IPS-18a (cell line): ENCODE results near the gene ZDHHC14.

Source experiments
- H3K27ac ChIP-seq: one replicate; pipeline ENCODE4 v1.5.1; 2013; ENCODE audit warnings: low read length
- H3K27me3 ChIP-seq: one replicate; pipeline ENCODE4 v1.6.1; 2013; ENCODE audit warnings: mild to moderate bottlenecking, low read length; ENCODE audit not compliant: control insufficient read depth, insufficient read depth
- H3K36me3 ChIP-seq: one replicate; pipeline ENCODE4 v1.6.1; 2013; ENCODE audit warnings: low read depth, low read length; ENCODE audit not compliant: control insufficient read depth
- H3K4me1 ChIP-seq: one replicate; pipeline ENCODE4 v1.6.1; 2013; ENCODE audit warnings: low read depth, low read length; ENCODE audit not compliant: control insufficient read depth
- H3K4me3 ChIP-seq: one replicate; pipeline ENCODE4 v1.5.1; 2013; ENCODE audit warnings: low read length
- H3K9ac ChIP-seq: one replicate; pipeline ENCODE4 v1.6.1; 2013; ENCODE audit warnings: mild to moderate bottlenecking, low read length, moderate library complexity
- H3K9me3 ChIP-seq: one replicate; pipeline ENCODE4 v1.6.1; 2013; ENCODE audit warnings: low read depth, low read length; ENCODE audit not compliant: control insufficient read depth

ZDHHC14 gene

DNA sequence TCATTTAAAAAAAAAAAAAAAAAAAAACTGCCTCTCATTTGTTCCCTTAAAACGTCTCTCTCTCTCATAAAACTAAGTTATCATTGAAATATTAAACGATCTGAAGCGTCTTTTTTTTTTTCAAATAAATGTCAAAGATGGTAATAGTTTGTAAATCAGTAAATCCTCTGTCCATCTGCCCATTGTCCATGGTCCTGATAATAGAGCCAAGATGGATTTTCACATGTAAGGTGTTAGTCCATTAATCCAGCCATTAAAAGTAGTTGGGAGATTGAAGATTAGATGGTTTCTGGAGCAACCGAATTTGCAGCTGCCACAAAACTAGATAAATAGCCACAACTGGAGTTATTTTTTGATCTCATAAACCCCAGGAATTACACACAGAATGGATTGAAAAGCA lies 296.2 kb downstream of the ZDHHC14 start:
- Histone ChIP-seq H3K9me3 (no peaks in the 10 kb centered on the region), H3K4me1 (no peaks in the 10 kb centered on the region), H3K9ac (no peak overlapping the region), H3K4me3 (no peak overlapping the region), H3K27ac (no peak overlapping the region), H3K27me3 (no peaks in the 10 kb centered on the region), H3K36me3 (no peaks in the 10 kb centered on the region)

DNA sequence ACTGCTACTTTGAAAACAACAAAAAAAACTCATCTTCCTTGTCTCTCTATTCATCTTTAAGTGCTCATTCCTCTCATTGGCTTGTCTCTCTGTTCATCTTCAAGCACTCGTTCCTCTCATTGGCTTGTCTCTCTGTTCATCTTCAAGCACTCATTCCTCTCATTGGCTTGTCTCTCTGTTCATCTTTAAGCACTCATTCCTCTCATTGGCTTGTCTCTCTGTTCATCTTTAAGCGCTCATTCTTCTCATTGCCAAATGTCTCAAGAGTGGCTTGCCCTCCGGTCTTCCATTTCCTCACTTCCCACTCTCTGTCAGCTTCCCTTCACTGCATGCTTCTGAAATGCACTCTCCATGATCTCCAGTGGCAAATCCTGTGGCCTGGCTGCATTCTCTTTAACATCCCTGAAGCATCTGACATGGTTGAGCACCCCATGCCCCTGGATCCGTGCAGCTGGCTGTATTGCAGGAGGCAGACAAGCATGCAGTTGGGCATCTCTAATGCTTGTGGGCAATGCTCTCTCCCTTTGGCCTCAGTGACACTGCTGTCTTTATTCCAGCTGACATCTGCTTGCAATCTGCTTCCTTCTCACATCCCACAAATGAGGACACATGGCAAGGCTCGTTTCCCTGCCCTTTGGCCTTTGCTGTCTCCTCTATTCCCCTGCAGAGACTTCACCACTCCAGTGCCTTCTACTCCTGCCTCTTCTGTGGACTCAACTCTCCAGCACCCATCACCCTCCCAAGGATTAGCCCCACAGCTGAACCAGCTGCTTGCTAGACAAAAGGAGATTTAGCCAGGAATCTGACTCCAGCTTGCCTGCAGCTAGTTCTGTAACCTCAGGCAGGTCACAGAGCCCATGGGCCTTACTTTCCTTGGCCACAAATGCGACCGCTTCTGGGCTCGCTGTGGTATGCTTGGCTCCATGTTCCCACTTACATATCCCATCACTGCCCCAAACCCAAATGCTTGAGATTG lies 298.9 kb downstream of the ZDHHC14 start:
- Histone ChIP-seq H3K36me3 (no peaks in the 10 kb centered on the region), H3K9me3 (no peaks in the 10 kb centered on the region), H3K9ac (no peak overlapping the region), H3K27me3 (no peaks in the 10 kb centered on the region), H3K4me3 (no peak overlapping the region), H3K4me1 (no peaks in the 10 kb centered on the region), H3K27ac (no peak overlapping the region)

DNA sequence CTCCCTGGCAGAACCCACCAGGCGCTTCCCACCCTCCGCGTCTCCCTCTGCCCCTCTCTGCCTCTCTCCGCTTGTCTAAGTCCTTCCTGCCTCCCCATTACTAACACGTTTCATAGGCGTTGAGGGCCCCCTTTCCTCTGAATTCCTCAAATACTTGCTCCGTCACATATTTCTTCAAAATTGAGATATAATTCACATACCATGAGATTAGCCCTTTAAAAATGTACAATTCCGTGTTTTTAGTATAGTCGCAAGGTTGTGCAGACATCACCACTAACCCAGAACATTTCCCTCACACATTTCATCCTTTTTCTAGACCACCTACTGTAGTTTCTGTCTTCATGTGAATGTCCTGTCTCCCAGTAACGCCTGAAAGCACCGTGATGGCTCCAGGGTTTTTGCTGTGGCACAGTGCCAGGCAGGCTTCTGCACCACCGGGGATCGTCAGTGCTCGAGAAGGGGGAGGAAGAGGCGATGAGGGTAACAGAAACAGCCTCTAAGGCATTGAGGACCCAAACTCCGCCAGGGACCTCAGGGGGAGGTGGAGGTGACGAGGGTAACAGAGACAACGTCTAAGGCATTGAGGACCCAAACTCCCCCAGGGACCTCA lies 300.2 kb downstream of the ZDHHC14 start:
- Histone ChIP-seq H3K9ac (no peak overlapping the region), H3K36me3 (no peaks in the 10 kb centered on the region), H3K27me3 (no peaks in the 10 kb centered on the region), H3K4me1 (no peaks in the 10 kb centered on the region), H3K4me3 (no peak overlapping the region), H3K9me3 (no peaks in the 10 kb centered on the region), H3K27ac (no peak overlapping the region)

DNA sequence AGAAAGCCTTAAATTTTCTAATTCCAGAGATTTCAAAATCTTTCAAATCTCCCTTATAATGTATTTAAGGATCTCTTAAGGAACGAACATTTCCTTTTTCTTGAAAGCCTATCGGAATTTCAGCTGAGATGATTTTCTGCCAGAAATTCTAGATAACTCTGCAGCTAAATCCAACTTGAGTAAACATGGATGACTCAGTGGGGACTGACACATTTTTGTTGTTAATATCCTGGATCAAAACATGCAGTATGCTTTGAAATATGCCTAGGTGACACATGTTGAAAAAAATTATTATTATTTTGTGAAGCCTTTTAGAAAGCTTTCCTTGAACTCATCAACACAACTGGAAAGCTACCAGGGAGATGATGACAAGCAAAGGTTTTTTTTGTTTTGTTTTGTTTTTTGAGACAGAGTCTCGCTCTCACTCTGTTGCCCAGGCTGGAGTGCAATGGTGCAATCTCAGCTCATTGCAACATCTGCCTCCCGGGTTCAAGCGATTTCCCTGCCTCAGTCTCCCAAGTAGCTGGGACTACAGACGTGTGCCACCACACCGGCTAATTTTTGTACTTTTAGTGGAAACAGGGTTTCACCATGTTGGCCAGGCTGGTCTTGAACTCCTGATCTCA lies 302.0 kb downstream of the ZDHHC14 start:
- H3K36me3 ChIP-seq: no peaks in the 10 kb centered on the region
- H3K9me3 ChIP-seq: no peaks in the 10 kb centered on the region
- H3K27ac ChIP-seq: no peak overlapping the region
- no peak overlapping the region for H3K9ac ChIP-seq
- H3K4me1 ChIP-seq: no peaks in the 10 kb centered on the region
- no peak overlapping the region for H3K4me3 ChIP-seq
- H3K27me3 ChIP-seq: no peaks in the 10 kb centered on the region

DNA sequence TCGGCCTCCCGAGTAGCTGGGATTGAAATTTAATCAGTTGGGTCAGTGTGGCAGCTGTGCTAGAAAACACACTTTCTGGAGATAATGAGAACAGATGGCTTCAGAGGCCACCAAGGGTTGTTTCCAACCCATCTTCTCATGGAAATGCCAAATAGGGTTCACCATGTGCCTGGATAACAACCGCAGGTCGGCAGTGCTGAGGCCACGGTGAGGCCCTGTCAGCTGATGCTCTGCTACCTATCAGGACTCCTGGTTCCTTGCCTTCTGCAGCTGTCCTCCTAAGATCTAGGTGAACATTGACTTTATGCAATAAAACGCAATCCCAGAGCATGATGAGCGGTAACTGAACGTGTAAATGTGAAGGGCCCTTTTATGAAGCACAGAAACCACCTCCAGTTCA lies 302.7 kb downstream of the ZDHHC14 start:
- no peak overlapping the region for H3K27ac ChIP-seq
- no peak overlapping the region for H3K9ac ChIP-seq
- H3K36me3 ChIP-seq: no peaks in the 10 kb centered on the region
- H3K4me3 ChIP-seq: no peak overlapping the region
- H3K27me3 ChIP-seq: no peaks in the 10 kb centered on the region
- no peaks in the 10 kb centered on the region for H3K4me1 ChIP-seq
- no peaks in the 10 kb centered on the region for H3K9me3 ChIP-seq

DNA sequence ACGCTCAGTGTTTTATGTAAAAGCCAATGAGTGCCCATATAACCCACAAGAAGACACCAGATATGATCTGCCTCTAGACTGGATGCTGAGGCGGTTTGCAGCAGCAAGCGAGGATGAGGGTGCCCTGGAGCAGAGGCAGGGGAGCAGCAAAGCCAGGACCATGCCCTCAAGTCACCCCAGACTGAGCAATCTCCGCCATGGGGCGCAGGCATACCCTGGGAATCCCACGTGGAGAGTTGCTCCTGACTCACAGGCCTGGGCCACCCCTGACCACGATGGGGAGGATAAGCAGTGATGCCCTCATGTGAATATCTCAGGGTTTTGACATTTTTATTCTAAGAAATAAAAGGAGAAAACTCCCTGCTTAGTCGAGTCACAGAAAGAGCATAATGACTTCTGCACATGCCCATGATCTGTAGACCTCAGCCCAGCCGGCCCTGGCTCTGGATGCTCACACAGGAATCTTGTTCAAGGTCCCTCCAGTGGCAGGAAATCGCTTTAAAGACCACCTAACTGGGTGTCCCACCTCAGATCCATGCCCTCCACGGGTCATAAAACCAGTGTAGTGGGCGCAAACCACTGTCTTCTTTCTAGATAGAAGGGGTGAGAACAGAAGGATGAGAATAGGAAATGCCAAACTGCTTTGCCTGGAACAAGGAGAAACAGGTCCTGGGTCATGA lies 303.8 kb downstream of the ZDHHC14 start:
- H3K4me3 ChIP-seq: no peak overlapping the region
- H3K9ac ChIP-seq: no peak overlapping the region
- H3K9me3 ChIP-seq: no peaks in the 10 kb centered on the region
- H3K36me3 ChIP-seq: no peaks in the 10 kb centered on the region
- H3K27ac ChIP-seq: no peak overlapping the region
- H3K27me3 ChIP-seq: no peaks in the 10 kb centered on the region
- no peaks in the 10 kb centered on the region for H3K4me1 ChIP-seq

DNA sequence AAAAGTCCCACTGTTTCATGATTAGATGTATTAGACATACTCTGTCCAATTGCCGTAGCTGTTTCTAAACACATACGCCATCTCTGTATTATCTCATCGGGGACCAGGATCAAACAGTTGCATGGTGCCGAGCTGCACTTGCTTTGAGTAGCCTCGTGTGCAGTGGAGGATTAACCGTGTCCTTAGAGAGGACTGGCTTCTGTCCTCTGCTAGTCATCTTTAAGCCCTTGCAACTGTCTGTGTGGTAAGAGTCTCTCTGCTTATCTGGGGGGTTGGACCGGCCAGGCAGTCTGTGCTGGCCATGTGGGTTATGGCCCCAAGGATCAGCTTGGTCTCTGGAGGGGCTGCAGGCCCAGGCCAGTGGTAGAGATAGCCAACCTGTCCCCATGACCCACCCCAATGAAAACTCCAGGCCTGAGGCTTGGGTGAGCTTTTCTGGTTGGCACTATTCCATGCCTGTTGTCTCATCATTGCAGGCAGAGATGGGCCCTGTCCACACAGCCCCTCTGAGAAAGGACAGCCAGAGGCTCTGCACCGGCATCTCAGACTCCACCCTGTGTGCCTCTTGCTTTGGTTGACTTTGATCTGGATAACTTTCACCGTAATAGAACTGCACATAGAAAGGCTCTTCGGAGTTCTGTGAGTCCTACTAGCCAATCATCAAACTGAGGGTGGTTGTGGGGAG lies 304.7 kb downstream of the ZDHHC14 start:
- no peaks in the 10 kb centered on the region for H3K27me3 ChIP-seq
- no peaks in the 10 kb centered on the region for H3K9me3 ChIP-seq
- no peaks in the 10 kb centered on the region for H3K4me1 ChIP-seq
- no peak overlapping the region for H3K9ac ChIP-seq
- H3K27ac ChIP-seq: no peak overlapping the region
- H3K36me3 ChIP-seq: no peaks in the 10 kb centered on the region
- H3K4me3 ChIP-seq: no peak overlapping the region

DNA sequence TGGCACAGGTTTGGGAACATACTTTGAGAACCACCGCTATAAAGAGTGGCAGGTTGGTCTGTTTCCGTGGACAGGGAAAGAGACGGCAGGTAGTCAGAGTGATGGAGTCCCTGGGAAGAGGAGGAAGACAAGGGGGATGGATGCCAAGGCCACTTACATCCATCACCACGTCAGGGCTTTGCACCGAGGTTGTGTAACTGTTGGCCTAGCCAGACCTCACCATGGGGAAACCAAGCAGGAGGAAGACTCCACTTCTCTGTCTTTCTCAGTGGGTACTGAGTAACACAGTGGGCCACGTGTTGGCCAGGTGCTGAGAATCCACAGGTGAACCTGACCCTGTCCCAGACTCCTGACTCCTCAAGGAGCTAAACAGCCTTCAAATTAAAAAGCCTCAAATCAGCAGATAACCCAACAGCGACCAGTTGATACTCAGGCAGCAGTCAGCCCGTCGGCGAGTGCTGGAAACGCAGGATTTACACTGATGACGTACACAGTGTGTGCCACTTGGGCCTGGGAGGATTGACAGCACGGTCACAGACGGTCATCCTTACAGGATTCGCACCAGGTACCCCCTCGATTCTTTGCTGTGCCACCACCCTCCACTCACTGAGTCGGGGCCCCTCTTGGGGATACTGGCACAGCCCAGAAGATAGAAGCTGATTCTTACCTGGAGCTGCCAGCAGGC lies 307.4 kb downstream of the ZDHHC14 start:
- H3K9me3 ChIP-seq: no peaks in the 10 kb centered on the region
- H3K36me3 ChIP-seq: no peaks in the 10 kb centered on the region
- no peak overlapping the region for H3K4me3 ChIP-seq
- no peak overlapping the region for H3K9ac ChIP-seq
- H3K27ac ChIP-seq: no peak overlapping the region
- no peaks in the 10 kb centered on the region for H3K27me3 ChIP-seq
- H3K4me1 ChIP-seq: no peaks in the 10 kb centered on the region

DNA sequence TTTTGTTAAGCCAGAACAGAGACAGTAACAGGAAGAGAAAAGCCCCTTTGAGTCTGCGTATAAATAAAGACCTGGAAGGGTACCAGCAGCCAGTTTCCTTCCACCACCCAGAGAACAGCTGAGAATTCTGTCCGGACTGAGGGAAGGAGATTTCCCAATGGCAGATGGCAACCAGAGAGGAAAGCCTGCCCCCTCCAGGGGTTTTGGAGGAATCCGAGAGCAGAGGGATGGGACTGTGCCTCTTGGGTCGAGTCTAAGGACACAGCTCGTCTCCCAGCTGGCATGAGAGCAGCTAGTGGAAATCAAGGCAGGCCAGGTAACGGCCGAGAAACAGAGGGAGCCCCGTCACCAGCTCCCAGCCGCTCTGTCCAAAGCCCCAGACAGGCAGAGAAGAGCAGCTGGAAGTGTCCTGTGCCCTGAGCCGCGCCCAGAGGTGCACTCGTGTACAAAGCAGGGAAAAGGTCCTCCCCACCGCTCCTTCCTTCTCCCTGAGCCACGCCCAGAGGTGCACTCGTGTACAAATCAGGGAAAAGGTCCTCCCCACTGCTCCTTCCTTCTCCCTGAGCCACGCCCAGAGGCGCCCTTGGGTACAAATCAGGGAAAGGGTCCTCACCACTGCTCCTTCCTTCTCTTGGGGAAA lies 308.1 kb downstream of the ZDHHC14 start:
- H3K4me3 ChIP-seq: no peak overlapping the region
- no peak overlapping the region for H3K27ac ChIP-seq
- no peaks in the 10 kb centered on the region for H3K9me3 ChIP-seq
- H3K9ac ChIP-seq: no peak overlapping the region
- no peaks in the 10 kb centered on the region for H3K36me3 ChIP-seq
- H3K27me3 ChIP-seq: no peaks in the 10 kb centered on the region
- no peaks in the 10 kb centered on the region for H3K4me1 ChIP-seq

DNA sequence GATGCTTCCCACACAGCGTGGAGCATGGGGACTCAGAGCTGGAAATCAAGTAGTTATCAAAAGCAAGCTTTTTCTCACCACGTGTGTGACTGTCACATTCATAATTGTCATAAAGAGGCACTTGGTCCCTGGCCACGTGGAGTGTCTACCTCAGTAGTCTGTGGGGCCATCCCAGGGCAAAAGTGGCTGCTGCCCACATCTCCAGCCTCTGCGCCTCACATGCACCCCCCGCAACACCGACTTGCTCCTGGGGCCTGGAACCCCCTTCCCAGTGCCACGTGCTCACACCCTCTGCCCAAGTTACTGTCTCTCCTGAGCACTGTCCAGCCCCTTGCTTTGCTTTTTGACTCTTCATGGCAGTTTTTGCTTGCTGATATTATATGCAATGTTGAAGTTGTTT lies 308.9 kb downstream of the ZDHHC14 start:
- Histone ChIP-seq H3K36me3 (no peaks in the 10 kb centered on the region), H3K9me3 (no peaks in the 10 kb centered on the region), H3K27me3 (no peaks in the 10 kb centered on the region), H3K4me3 (no peak overlapping the region), H3K27ac (no peak overlapping the region), H3K9ac (no peak overlapping the region), H3K4me1 (no peaks in the 10 kb centered on the region)
